ENCODE measurements around the gene DXO.

DXO gene

GRCh38 chr6:31930962-31931361, 41.0 kb downstream of the DXO start:
- no peak for DNase-seq (ENCODE audit: low read depth in 1 of 2, low spot score in 1 of 2)

- no peak for DNase-seq (ENCODE audit: low read depth in 1 of 2, low spot score in 1 of 2)
These were observed 43.3 kb downstream of the DXO start for GRCh38 chr6:31928672-31928939.

- DNase-seq (ENCODE audit: low read depth in 1 of 2, low spot score in 1 of 2): no peak
These were observed 43.9 kb downstream of the DXO start for GRCh38 chr6:31927863-31928671.

GRCh38 chr6:31927242-31927862, 44.6 kb downstream of the DXO start, which contains the start of gene C2:
Gene C2, plus strand, starts transcription at chr6:31927717. Its CDS starts 36 bp downstream, at chr6:31927753.
- DNase-seq (ENCODE audit: low read depth in 1 of 2, low spot score in 1 of 2): no peak

GRCh38 chr6:31922942-31923341, 49.0 kb downstream of the DXO start:
- no peak for DNase-seq (ENCODE audit: low read depth in 1 of 2, low spot score in 1 of 2)

GRCh38 chr6:31920811-31921210, 51.1 kb downstream of the DXO start:
- no peak for DNase-seq (ENCODE audit: low read depth in 1 of 2, low spot score in 1 of 2)
